GM12878 (cell line): ENCODE measurements around the gene CCDC78. TPM values are rescaled to one million over a fixed set of nuclear protein-coding genes. Genes with fewer than 3 reads are reported as not detected.
A peak's percentile ranks its signal among the peaks of the same experiment; 100 is the strongest.

Source experiments
- ATAC-seq: fragments of 200-7000 bp; cut with Tn5 transposase; 3 replicates; pipeline ENCODE4 v1.9.1; 2020; ENCODE audit warnings: mild to moderate bottlenecking, moderate library complexity
- BruUV-seq: library from RNA; stranded (reverse); fragments of 400-500 nt; replicated peaks from 2 replicates; lab custom pipeline; 2021; lab: Mats Ljungman, UMichigan
- CTCF ChIA-PET: fragments of 300-600 bp; sonication (Branson Sonifier 250); formaldehyde crosslinking; extraction: SDS; loops from one replicate; lab custom pipeline; 2021; ENCODE audit warnings: inconsistent platforms; lab: Yijun Ruan, JAX
- POLR2A ChIA-PET: fragments of 350-600 bp; formaldehyde crosslinking; extraction: SDS; loops from one replicate; lab custom pipeline; 2021; ENCODE audit warnings: inconsistent platforms; lab: Charles Lee
- RAD21 ChIA-PET: fragments of 300-600 bp; sonication (Branson Sonifier 250); formaldehyde crosslinking; loops from one replicate; lab custom pipeline; 2023; ENCODE audit warnings: antibody characterized with exemption; ENCODE audit not compliant: unreplicated experiment; lab: Charles Lee
- SMC1A ChIA-PET: fragments of 300-600 bp; sonication (Branson Sonifier 250); formaldehyde crosslinking; loops from one replicate; lab custom pipeline; 2023; ENCODE audit not compliant: unreplicated experiment, uncharacterized antibody; lab: Charles Lee
- DNase-seq: peaks from one replicate; pipeline ENCODE4 v3.0.0-alpha.2; 2011; ENCODE audit warnings: low read depth, low spot score
- FAIRE-seq: peaks from 3 replicates; lab custom pipeline; 2011; peaks lifted over from hg19 to GRCh38; lab: Jason Lieb, UNC
- H2AFZ ChIP-seq: 2 replicates; pipeline ENCODE4 v1.6.0; 2011; ENCODE audit warnings: low read depth, low read length, control low read depth; ENCODE audit not compliant: control insufficient read depth
- H3K27ac ChIP-seq: 2 replicates; pipeline ENCODE4 v1.5.1; 2011; ENCODE audit warnings: control low read depth; ENCODE audit not compliant: control insufficient read depth, insufficient read depth
- H3K27me3 ChIP-seq, 2 experiments: replicated peaks in 1 of 2; 2 replicates each; pipeline versions ENCODE4 v1.6.0 to v1.6.1; 2011; ENCODE audit warnings: low read length in 1 of 2; ENCODE audit not compliant: control insufficient read depth in 2 of 2, insufficient read depth in 2 of 2
- H3K36me3 ChIP-seq, 2 experiments: 2 replicates each; pipeline ENCODE4 v1.5.1; 2011; ENCODE audit warnings: low read length in 1 of 2; ENCODE audit not compliant: control insufficient read depth in 2 of 2, insufficient read depth in 2 of 2
- H3K4me1 ChIP-seq: 2 replicates; pipeline ENCODE4 v1.6.1; 2011; ENCODE audit warnings: mild to moderate bottlenecking, low read length, moderate library complexity, mixed read lengths; ENCODE audit not compliant: control insufficient read depth, insufficient read depth
- H3K4me2 ChIP-seq: 2 replicates; pipeline ENCODE4 v1.6.0; 2011; ENCODE audit warnings: control low read depth; ENCODE audit not compliant: control insufficient read depth, insufficient read depth
- H3K4me3 ChIP-seq: fragments of 200-600 bp; sonication (generic); 2 replicates; pipeline ENCODE4 v1.5.1; 2016
- H3K79me2 ChIP-seq: 2 replicates; pipeline ENCODE4 v1.6.0; 2011; ENCODE audit warnings: low read length; ENCODE audit not compliant: control insufficient read depth, insufficient read depth
- H3K9ac ChIP-seq: 2 replicates; pipeline ENCODE4 v1.8.0; 2011; ENCODE audit warnings: low read length, control low read depth, mixed read lengths; ENCODE audit not compliant: control insufficient read depth, insufficient read depth
- H3K9me3 ChIP-seq: replicated peaks from 3 replicates; pipeline ENCODE4 v1.5.1; 2011; ENCODE audit warnings: mild to moderate bottlenecking, low read length; ENCODE audit not compliant: control insufficient read depth, insufficient read depth
- H4K20me1 ChIP-seq: 2 replicates; pipeline ENCODE4 v1.6.0; 2011; ENCODE audit not compliant: control insufficient read depth, insufficient read depth
- POLR2AphosphoS2 ChIP-seq: IDR thresholded peaks from 2 replicates; pipeline ENCODE4 v1.6.1; 2011; ENCODE audit warnings: low read depth, mild to moderate bottlenecking, low read length, improper control_type of control experiment, moderate library complexity
- ZBED1 ChIP-seq: IDR thresholded peaks from 2 replicates; pipeline ENCODE4 v1.6.1; 2016; ENCODE audit warnings: borderline replicate concordance
- whole genome bisulfite sequencing: methylation state at CpG from one replicate; pipeline ENCODE4 v1.1.6; 2016; ENCODE audit warnings: low lambda C conversion rate; ENCODE audit not compliant: insufficient replicate concordance, insufficient coverage; ENCODE audit errors: missing lambda C conversion rate; 5-methylcytosine and 5-hydroxymethylcytosine counted together
- in situ Hi-C: fragments of 300-500 bp; cut with MboI; formaldehyde crosslinking; loops from 9 replicates; pipeline ENCODE4 v1.14.3; 2018; ENCODE audit warnings: mixed read lengths
- intact Hi-C: fragments of 100-400 bp; cut with micrococcal nuclease; formaldehyde crosslinking; loops from one replicate; pipeline ENCODE4 v1.14.2; 2022; ENCODE audit not compliant: unreplicated experiment
- microRNA counts: library from miRNA; unstranded; fragments of <30 nt; microRNA quantifications from one replicate; lab custom pipeline; 2016
- microRNA-seq: library from miRNA; unstranded; fragments of <30 nt; microRNA quantifications from one replicate; pipeline ENCODE4, GENCODE V29; 2018
- polyA plus RNA-seq, 11 experiments: library from polyadenylated mRNA; depleted of rRNA in 4 of 11; unstranded in 6 of 11; stranded (reverse) in 5 of 11; fragments of >200 nt; fragmentation: Nextera tagmentation in 4 of 11; fragmentation: Illumina TruSeq in 1 of 11; extraction: Ambion mirVana in 4 of 11; extraction: Trizol in 1 of 11; gene quantifications; 1 replicate in 1 of 11; 2 replicates in 10 of 11; pipeline versions ENCODE4 v1.2.1 to v1.2.3, GENCODE V29; 2011 to 2016; ENCODE audit warnings: inconsistent platforms in 2 of 11, missing spikeins in 2 of 11, low read depth in 1 of 11
- small RNA-seq: library from RNA; depleted of rRNA; stranded (forward); fragments of <200 nt; gene quantifications from one replicate; pipeline ENCODE3, GENCODE V24; 2014
- total RNA-seq, 4 experiments: library from RNA; depleted of rRNA in 3 of 4; stranded (reverse); fragments of >200 nt in 3 of 4; fragmentation: Illumina TruSeq in 1 of 4; extraction: Trizol in 1 of 4; gene quantifications; 2 replicates each; pipeline versions ENCODE4 v1.2.1 to v1.2.3, GENCODE V29; 2013 to 2021

CCDC78 gene
- total and polyA plus RNA-seq, 10 of the 15 experiments (the other 5 are each of a cell fraction or from before 2014, with no cell fraction given) = 0.10 to 26.2 (median 5.4) TPM

GRCh38 chr16:672851-673250, 53.4 kb downstream of the CCDC78 start:
- TF ChIP-seq ZBED1 (no peak), POLR2AphosphoS2 (no peak)
- POLR2A ChIA-PET = interaction anchor here (0.5 kb wide), 1 partner anchor 378 kb away, joined by 3 read pairs; no protein-coding TSS in a partner anchor
- Histone ChIP-seq H3K4me2 (no peak overlapping the region), H3K4me1 (no peaks in the 10 kb centered on the region), H3K9ac (no peak overlapping the region), H3K27ac (no peak overlapping the region), H4K20me1 (no peaks in the 10 kb centered on the region; the same call in 1 of the 2 replicates), H3K79me2 (peaks cover 16% of the 10 kb centered on the region), H2AFZ (no peak overlapping the region), H3K36me3 (peaks cover 0 to 18% of the 10 kb centered on the region in 2 experiments; a peak in 3 of 4 replicates), H3K9me3 (no peaks in the 10 kb centered on the region), H3K4me3 (no peak overlapping the region), H3K27me3 (no peaks in the 10 kb centered on the region)
- WGBS = 97% methylated on average over 21 of the region's 21 CpGs
- no TSS peak for BruUV-seq
- RAD21 ChIA-PET = no interaction called here
- ATAC-seq (no peak), FAIRE-seq (no peak), DNase-seq (no peak)
- intact Hi-C loops (no loop called here), in situ Hi-C loops (no loop called here)
- CTCF ChIA-PET = no interaction called here
- SMC1A ChIA-PET = no interaction called here

MicroRNA genes within 50 kb of the gene (microRNA counts, 767-probe panel; counts per million panel counts)
- microRNA hsa-miR-662 (lab: Ali Mortazavi, UCI) = 516 counts per million, percentile 8 among the panel's probes with 10 or more counts

Small RNA genes within 50 kb of the gene (microRNA-seq; reads per million reads assigned to microRNA genes)
- gene MIR662 = not detected

Small RNA genes within 50 kb of the gene (small RNA-seq; reads per million reads assigned to genes)
- not detected for gene MIR662

Other genes with a start within 250 kb of the CCDC78 start
Only the 7 nearest of the 24 such genes appear.
- 3.8 and 4.1 TPM in 2 replicates for gene WDR24, start 36.0 kb downstream of the CCDC78 start, total RNA-seq (2014; rRNA removed)
- gene WDR24, start 36.0 kb downstream of the CCDC78 start, total RNA-seq (2014; rRNA removed; fragmentation: Illumina TruSeq; extraction: Trizol) = 2.2 TPM in 2 replicates
- gene WDR24, start 36.0 kb downstream of the CCDC78 start, total RNA-seq (2021) = 16.5 and 19.7 TPM in 2 replicates
- gene WDR24, start 36.0 kb downstream of the CCDC78 start, polyA plus RNA-seq (2011; rRNA removed) = 1.2 and 3.4 TPM in 2 replicates
- gene WDR24, start 36.0 kb downstream of the CCDC78 start, polyA plus RNA-seq (2014; fragmentation: Illumina TruSeq; extraction: Trizol) = 0.82 and 2.6 TPM in 2 replicates
- under 1 TPM; 0.06 to 0.22 TPM for gene WDR24, start 36.0 kb downstream of the CCDC78 start, polyA plus RNA-seq (2014; fragmentation: Nextera tagmentation; extraction: Ambion mirVana)
- 9.4 and 12.9 TPM in 2 replicates for gene WDR24, start 36.0 kb downstream of the CCDC78 start, polyA plus RNA-seq (2014; rRNA removed)
- gene WDR24, start 36.0 kb downstream of the CCDC78 start, polyA plus RNA-seq (2016; fragmentation: Nextera tagmentation; extraction: Ambion mirVana) = 10 to 100 TPM; 18.8 to 20.4 TPM
- 0.23 and 0.44 TPM in 2 replicates for gene FBXL16, start 20.6 kb downstream of the CCDC78 start, total RNA-seq (2014; rRNA removed)
- 0.13 and 0.14 TPM in 2 replicates for gene FBXL16, start 20.6 kb downstream of the CCDC78 start, total RNA-seq (2014; rRNA removed; fragmentation: Illumina TruSeq; extraction: Trizol)
- 1.4 and 2.3 TPM in 2 replicates for gene FBXL16, start 20.6 kb downstream of the CCDC78 start, total RNA-seq (2021)
- 0.42 and 0.53 TPM in 2 replicates for gene FBXL16, start 20.6 kb downstream of the CCDC78 start, polyA plus RNA-seq (2011; rRNA removed)
- gene FBXL16, start 20.6 kb downstream of the CCDC78 start, polyA plus RNA-seq (2014; fragmentation: Illumina TruSeq; extraction: Trizol) = 0.08 and 0.25 TPM in 2 replicates
- under 1 TPM; 0.13 to 0.19 TPM for gene FBXL16, start 20.6 kb downstream of the CCDC78 start, polyA plus RNA-seq (2014; fragmentation: Nextera tagmentation; extraction: Ambion mirVana)
- 0.86 and 1.2 TPM in 2 replicates for gene FBXL16, start 20.6 kb downstream of the CCDC78 start, polyA plus RNA-seq (2014; rRNA removed)
- under 1 TPM; 0.13 to 0.54 TPM for gene FBXL16, start 20.6 kb downstream of the CCDC78 start, polyA plus RNA-seq (2016; fragmentation: Nextera tagmentation; extraction: Ambion mirVana)
- gene METRN, start 11.3 kb downstream of the CCDC78 start, total RNA-seq (2014; rRNA removed) = 12.8 and 14.3 TPM in 2 replicates
- 0.72 and 1.2 TPM in 2 replicates for gene METRN, start 11.3 kb downstream of the CCDC78 start, total RNA-seq (2014; rRNA removed; fragmentation: Illumina TruSeq; extraction: Trizol)
- gene METRN, start 11.3 kb downstream of the CCDC78 start, total RNA-seq (2021) = 6.2 and 8.9 TPM in 2 replicates
- gene METRN, start 11.3 kb downstream of the CCDC78 start, polyA plus RNA-seq (2011; rRNA removed) = 1.3 and 5.9 TPM in 2 replicates
- 0.05 and 0.15 TPM in 2 replicates for gene METRN, start 11.3 kb downstream of the CCDC78 start, polyA plus RNA-seq (2014; fragmentation: Illumina TruSeq; extraction: Trizol)
- under 1 TPM in 1 of 2 experiments, not detected in 1; 0.11 TPM for gene METRN, start 11.3 kb downstream of the CCDC78 start, polyA plus RNA-seq (2014; fragmentation: Nextera tagmentation; extraction: Ambion mirVana)
- gene METRN, start 11.3 kb downstream of the CCDC78 start, polyA plus RNA-seq (2014; rRNA removed) = 9.4 and 11.0 TPM in 2 replicates
- gene METRN, start 11.3 kb downstream of the CCDC78 start, polyA plus RNA-seq (2016; fragmentation: Nextera tagmentation; extraction: Ambion mirVana) = 1 to 10 TPM in 1 of 2 experiments, under 1 TPM in 1; 0.53 to 1.1 TPM
- gene ANTKMT, start 5.3 kb downstream of the CCDC78 start, total RNA-seq (2014; rRNA removed) = 38.4 and 51.7 TPM in 2 replicates
- gene ANTKMT, start 5.3 kb downstream of the CCDC78 start, total RNA-seq (2014; rRNA removed; fragmentation: Illumina TruSeq; extraction: Trizol) = 7.1 and 9.3 TPM in 2 replicates
- 60.5 and 67.8 TPM in 2 replicates for gene ANTKMT, start 5.3 kb downstream of the CCDC78 start, total RNA-seq (2021)
- 3.3 and 5.6 TPM in 2 replicates for gene ANTKMT, start 5.3 kb downstream of the CCDC78 start, polyA plus RNA-seq (2011; rRNA removed)
- gene ANTKMT, start 5.3 kb downstream of the CCDC78 start, polyA plus RNA-seq (2014; fragmentation: Illumina TruSeq; extraction: Trizol) = 0.62 TPM in 1 of 2 replicates, not detected in the other
- 1 to 10 TPM in 1 of 2 experiments, under 1 TPM in 1; 0.58 to 3.1 TPM for gene ANTKMT, start 5.3 kb downstream of the CCDC78 start, polyA plus RNA-seq (2014; fragmentation: Nextera tagmentation; extraction: Ambion mirVana)
- 39.2 and 42.3 TPM in 2 replicates for gene ANTKMT, start 5.3 kb downstream of the CCDC78 start, polyA plus RNA-seq (2014; rRNA removed)
- 10 to 100 TPM; 44.5 to 54.8 TPM for gene ANTKMT, start 5.3 kb downstream of the CCDC78 start, polyA plus RNA-seq (2016; fragmentation: Nextera tagmentation; extraction: Ambion mirVana)
- gene HAGHL, start 663 bp upstream of the CCDC78 start, total RNA-seq (2014; rRNA removed) = 27.5 and 30.2 TPM in 2 replicates
- 8.5 and 9.5 TPM in 2 replicates for gene HAGHL, start 663 bp upstream of the CCDC78 start, total RNA-seq (2014; rRNA removed; fragmentation: Illumina TruSeq; extraction: Trizol)
- 44.5 and 48.2 TPM in 2 replicates for gene HAGHL, start 663 bp upstream of the CCDC78 start, total RNA-seq (2021)
- 5.9 and 14.0 TPM in 2 replicates for gene HAGHL, start 663 bp upstream of the CCDC78 start, polyA plus RNA-seq (2011; rRNA removed)
- 0.41 and 1.9 TPM in 2 replicates for gene HAGHL, start 663 bp upstream of the CCDC78 start, polyA plus RNA-seq (2014; fragmentation: Illumina TruSeq; extraction: Trizol)
- under 1 TPM; 0.23 to 0.68 TPM for gene HAGHL, start 663 bp upstream of the CCDC78 start, polyA plus RNA-seq (2014; fragmentation: Nextera tagmentation; extraction: Ambion mirVana)
- gene HAGHL, start 663 bp upstream of the CCDC78 start, polyA plus RNA-seq (2014; rRNA removed) = 44.6 and 46.2 TPM in 2 replicates
- 10 to 100 TPM; 18.8 to 23.5 TPM for gene HAGHL, start 663 bp upstream of the CCDC78 start, polyA plus RNA-seq (2016; fragmentation: Nextera tagmentation; extraction: Ambion mirVana)
- gene CIAO3, start 14.6 kb upstream of the CCDC78 start, total RNA-seq (2014; rRNA removed) = 31.9 and 37.4 TPM in 2 replicates
- 12.7 TPM in 2 replicates for gene CIAO3, start 14.6 kb upstream of the CCDC78 start, total RNA-seq (2014; rRNA removed; fragmentation: Illumina TruSeq; extraction: Trizol)
- 30.2 and 33.5 TPM in 2 replicates for gene CIAO3, start 14.6 kb upstream of the CCDC78 start, total RNA-seq (2021)
- 24.6 and 29.7 TPM in 2 replicates for gene CIAO3, start 14.6 kb upstream of the CCDC78 start, polyA plus RNA-seq (2011; rRNA removed)
- 4.9 and 11.5 TPM in 2 replicates for gene CIAO3, start 14.6 kb upstream of the CCDC78 start, polyA plus RNA-seq (2014; fragmentation: Illumina TruSeq; extraction: Trizol)
- 1 to 10 TPM; 1.4 to 4.0 TPM for gene CIAO3, start 14.6 kb upstream of the CCDC78 start, polyA plus RNA-seq (2014; fragmentation: Nextera tagmentation; extraction: Ambion mirVana)
- gene CIAO3, start 14.6 kb upstream of the CCDC78 start, polyA plus RNA-seq (2014; rRNA removed) = 36.3 and 49.5 TPM in 2 replicates
- gene CIAO3, start 14.6 kb upstream of the CCDC78 start, polyA plus RNA-seq (2016; fragmentation: Nextera tagmentation; extraction: Ambion mirVana) = 10 to 100 TPM; 36.3 to 37.5 TPM
- gene MSLN, start 34.3 kb upstream of the CCDC78 start, total RNA-seq (2014; rRNA removed) = not detected in 2 replicates
- not detected in 2 replicates for gene MSLN, start 34.3 kb upstream of the CCDC78 start, total RNA-seq (2014; rRNA removed; fragmentation: Illumina TruSeq; extraction: Trizol)
- not detected in 2 replicates for gene MSLN, start 34.3 kb upstream of the CCDC78 start, total RNA-seq (2021)
- 0.08 TPM in 1 of 2 replicates, not detected in the other for gene MSLN, start 34.3 kb upstream of the CCDC78 start, polyA plus RNA-seq (2011; rRNA removed)
- not detected in 2 replicates for gene MSLN, start 34.3 kb upstream of the CCDC78 start, polyA plus RNA-seq (2014; fragmentation: Illumina TruSeq; extraction: Trizol)
- not detected for gene MSLN, start 34.3 kb upstream of the CCDC78 start, polyA plus RNA-seq (2014; fragmentation: Nextera tagmentation; extraction: Ambion mirVana)
- not detected in 2 replicates for gene MSLN, start 34.3 kb upstream of the CCDC78 start, polyA plus RNA-seq (2014; rRNA removed)
- not detected for gene MSLN, start 34.3 kb upstream of the CCDC78 start, polyA plus RNA-seq (2016; fragmentation: Nextera tagmentation; extraction: Ambion mirVana)